Muscle of leg (tissue), 11 donors: ENCODE measurements around the gene SPOCK1. TPM values are rescaled to one million over a fixed set of nuclear protein-coding genes. Genes with fewer than 3 reads are reported as not detected.

Experiments
- DNase-seq: peaks from one replicate; pipeline ENCODE4 v3.0.0; 2013
- H3K27ac ChIP-seq: one replicate; pipeline ENCODE4 v1.5.1; 2013; ENCODE audit warnings: mild to moderate bottlenecking, low read length, control low read depth
- H3K27me3 ChIP-seq: one replicate; pipeline ENCODE4 v1.6.1; 2013; ENCODE audit warnings: low read length; ENCODE audit not compliant: control insufficient read depth, insufficient read depth
- H3K36me3 ChIP-seq: one replicate; pipeline ENCODE4 v1.6.1; 2013; ENCODE audit warnings: low read length; ENCODE audit not compliant: control insufficient read depth, insufficient read depth
- H3K4me1 ChIP-seq: one replicate; pipeline ENCODE4 v1.6.1; 2013; ENCODE audit warnings: low read length; ENCODE audit not compliant: control insufficient read depth, insufficient read depth
- H3K4me3 ChIP-seq: one replicate; pipeline ENCODE4 v1.5.1; 2013; ENCODE audit warnings: low read length, control low read depth
- H3K9me3 ChIP-seq: replicated peaks from 2 replicates; pipeline ENCODE4 v1.6.1; 2013; ENCODE audit warnings: low read depth, low read length; ENCODE audit not compliant: control insufficient read depth
- WGBS: methylation state at CpG from one replicate; pipeline ENCODE4 v1.1.5; 2013; ENCODE audit warnings: missing lambda C conversion rate; ENCODE audit not compliant: insufficient coverage; 5-methylcytosine and 5-hydroxymethylcytosine counted together
- polyA plus RNA-seq, 8 donors: library from polyadenylated mRNA; unstranded; fragments of 120-200 nt; gene quantifications; one replicate each; pipeline versions ENCODE4 v1.2.1 to v1.2.3, GENCODE V29; 2013; ENCODE audit warnings: inconsistent platforms in 1 of 8, low replicate concordance in 1 of 8; ENCODE audit not compliant: insufficient read length in 8 of 8, insufficient read depth in 1 of 8
- total RNA-seq: library from RNA; stranded (reverse); fragments of 120-200 nt; gene quantifications from one replicate; pipeline ENCODE4 v1.2.4, GENCODE V29; 2013

SPOCK1 gene
- total and polyA plus RNA-seq, 9 donors: 2.3 to 14.8 (median 4.6) TPM

DNA sequence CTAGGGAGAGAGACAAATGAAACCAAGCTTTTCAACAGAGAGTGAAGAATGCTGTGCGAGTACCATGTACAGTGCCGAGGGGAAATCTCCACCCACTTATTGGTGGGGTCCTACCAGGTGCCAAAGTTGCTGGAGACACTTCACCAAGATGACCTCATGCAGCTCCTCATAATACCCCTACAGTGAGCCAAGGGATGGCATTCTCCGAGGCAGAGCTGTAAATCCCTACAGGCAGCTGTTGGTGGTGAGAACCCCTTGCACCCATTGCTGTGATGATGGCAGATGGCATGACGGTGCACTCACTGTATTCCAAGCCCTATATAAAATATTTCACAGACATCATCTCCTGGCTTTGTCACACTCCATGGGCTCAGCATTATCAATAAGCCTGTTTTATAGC is 464.9 kb downstream of the SPOCK1 start:
- no peaks in the 10 kb centered on the region for H3K4me1 ChIP-seq
- peaks cover 3% of the 10 kb centered on the region for H3K27me3 ChIP-seq
- H3K9me3 ChIP-seq: no peaks in the 10 kb centered on the region
- 94% methylated on average over 2 of the region's 4 CpGs for WGBS
- no peak overlapping the region for H3K4me3 ChIP-seq
- no peak for DNase-seq
- H3K36me3 ChIP-seq: no peaks in the 10 kb centered on the region
- no peak overlapping the region for H3K27ac ChIP-seq

- peaks cover 3% of the 10 kb centered on the region for H3K27me3 ChIP-seq
- H3K36me3 ChIP-seq: no peaks in the 10 kb centered on the region
- DNase-seq: no peak
- WGBS: 63% methylated on average over 7 of the region's 8 CpGs
- H3K9me3 ChIP-seq: no peaks in the 10 kb centered on the region
- no peaks in the 10 kb centered on the region for H3K4me1 ChIP-seq
- no peak overlapping the region for H3K27ac ChIP-seq
- H3K4me3 ChIP-seq: no peak overlapping the region
These were observed 466.2 kb downstream of the SPOCK1 start for GRCh38 chr5:137032929-137033328.

- DNase-seq: no peak
- Histone ChIP-seq H3K27me3 (no peaks in the 10 kb centered on the region), H3K4me3 (no peak overlapping the region), H3K36me3 (no peaks in the 10 kb centered on the region), H3K9me3 (no peaks in the 10 kb centered on the region), H3K27ac (no peak overlapping the region), H3K4me1 (no peaks in the 10 kb centered on the region)
- WGBS: no CpG with 5 or more reads among the region's 1 CpG
These were observed 471.4 kb downstream of the SPOCK1 start for GRCh38 chr5:137027758-137028157.

- H3K27me3 ChIP-seq: no peaks in the 10 kb centered on the region
- no peak overlapping the region for H3K27ac ChIP-seq
- H3K36me3 ChIP-seq: no peaks in the 10 kb centered on the region
- no peak overlapping the region for H3K4me3 ChIP-seq
- peak; percentile 80 for DNase-seq
- no peaks in the 10 kb centered on the region for H3K9me3 ChIP-seq
- H3K4me1 ChIP-seq: no peaks in the 10 kb centered on the region
- 17% methylated on average over 1 of the region's 2 CpGs for WGBS
These were observed 472.8 kb downstream of the SPOCK1 start for GRCh38 chr5:137026296-137026695.

DNA sequence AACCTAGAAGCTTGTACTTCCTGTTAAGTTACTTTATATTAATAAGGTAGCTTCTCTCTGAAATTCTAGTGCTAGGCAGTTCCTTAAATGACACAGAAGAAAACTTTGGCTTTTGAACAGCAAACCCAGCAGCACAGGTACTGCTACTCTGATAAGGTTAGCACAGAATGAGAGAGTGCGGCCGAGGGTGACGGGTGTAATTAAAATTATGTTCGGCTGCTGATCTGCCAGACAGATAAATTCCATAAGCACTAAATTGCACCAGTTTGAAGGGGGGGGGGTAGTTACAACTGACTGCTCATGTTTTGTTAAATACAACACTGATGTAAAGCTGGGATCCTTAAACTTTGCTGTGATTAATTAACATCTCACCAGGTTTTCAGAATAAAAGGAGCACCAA is 475.1 kb downstream of the SPOCK1 start:
- Histone ChIP-seq H3K4me1 (no peaks in the 10 kb centered on the region), H3K9me3 (no peaks in the 10 kb centered on the region), H3K36me3 (no peaks in the 10 kb centered on the region), H3K4me3 (no peak overlapping the region), H3K27ac (no peak overlapping the region), H3K27me3 (no peaks in the 10 kb centered on the region)
- no CpG with 5 or more reads among the region's 4 CpGs for WGBS
- DNase-seq: no peak

GRCh38 chr5:137023371-137023770 is 475.8 kb downstream of the SPOCK1 start:
- no peak overlapping the region for H3K27ac ChIP-seq
- no peak overlapping the region for H3K4me3 ChIP-seq
- no peaks in the 10 kb centered on the region for H3K27me3 ChIP-seq
- 84% methylated on average over 4 of the region's 5 CpGs for WGBS
- H3K4me1 ChIP-seq: no peaks in the 10 kb centered on the region
- no peak for DNase-seq
- H3K9me3 ChIP-seq: no peaks in the 10 kb centered on the region
- H3K36me3 ChIP-seq: no peaks in the 10 kb centered on the region

DNA sequence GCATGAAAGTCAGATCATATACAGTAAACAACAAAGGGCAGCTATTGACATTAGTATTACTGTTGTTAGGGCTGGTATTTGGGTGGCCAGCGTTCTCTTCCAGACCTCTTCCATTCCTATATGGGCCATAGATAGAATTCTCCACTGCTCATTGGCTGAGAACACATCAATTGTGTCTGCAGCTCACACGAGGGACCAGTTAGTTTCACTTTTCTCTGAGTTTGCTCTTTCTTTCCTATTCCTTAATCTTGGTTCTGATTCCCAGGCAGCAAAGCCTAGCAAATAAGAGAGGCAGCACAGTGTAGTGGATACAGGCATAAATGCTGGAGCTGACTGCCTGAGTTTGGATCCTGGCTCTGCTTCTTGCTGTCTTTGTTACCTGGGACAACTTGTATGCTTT is 476.4 kb downstream of the SPOCK1 start:
- Histone ChIP-seq H3K27me3 (no peaks in the 10 kb centered on the region), H3K4me3 (no peak overlapping the region), H3K9me3 (no peaks in the 10 kb centered on the region), H3K36me3 (no peaks in the 10 kb centered on the region), H3K4me1 (no peaks in the 10 kb centered on the region), H3K27ac (no peak overlapping the region)
- peak; percentile 28 for DNase-seq
- WGBS: no CpG with 5 or more reads among the region's 2 CpGs

- 78% methylated on average over 2 of the region's 3 CpGs for WGBS
- Histone ChIP-seq H3K4me3 (no peak overlapping the region), H3K36me3 (no peaks in the 10 kb centered on the region), H3K9me3 (no peaks in the 10 kb centered on the region), H3K27ac (no peak overlapping the region), H3K27me3 (no peaks in the 10 kb centered on the region), H3K4me1 (no peaks in the 10 kb centered on the region)
- DNase-seq: no peak
These were observed 477.1 kb downstream of the SPOCK1 start for GRCh38 chr5:137022043-137022442.

GRCh38 chr5:137019229-137019628 is 479.9 kb downstream of the SPOCK1 start:
- Histone ChIP-seq H3K9me3 (no peaks in the 10 kb centered on the region), H3K27me3 (no peaks in the 10 kb centered on the region), H3K4me1 (no peaks in the 10 kb centered on the region), H3K27ac (no peak overlapping the region), H3K4me3 (no peak overlapping the region), H3K36me3 (no peaks in the 10 kb centered on the region)
- no peak for DNase-seq
- WGBS: no CpG with 5 or more reads among the region's 3 CpGs

- H3K27me3 ChIP-seq: no peaks in the 10 kb centered on the region
- WGBS: 69% methylated on average over 3 of the region's 5 CpGs
- no peak overlapping the region for H3K4me3 ChIP-seq
These were observed 482.3 kb downstream of the SPOCK1 start for GRCh38 chr5:137016783-137017324.

GRCh38 chr5:137015540-137016116 is 483.5 kb downstream of the SPOCK1 start:
- H3K27ac ChIP-seq: no peak overlapping the region
- DNase-seq: no peak
- WGBS: no CpG with 5 or more reads among the region's 2 CpGs

More at GRCh38 chr5:137016783-137017324, 482.3 kb downstream of the SPOCK1 start:
- Histone ChIP-seq H3K9me3 (no peaks in the 10 kb centered on the region), H3K36me3 (no peaks in the 10 kb centered on the region), H3K4me1 (no peaks in the 10 kb centered on the region), H3K27ac (no peak overlapping the region)
- DNase-seq: no peak

More at GRCh38 chr5:137015540-137016116, 483.5 kb downstream of the SPOCK1 start:
- Histone ChIP-seq H3K27me3 (no peaks in the 10 kb centered on the region), H3K9me3 (no peaks in the 10 kb centered on the region), H3K36me3 (no peaks in the 10 kb centered on the region), H3K4me3 (no peak overlapping the region), H3K4me1 (no peaks in the 10 kb centered on the region)
